Stimulated activated naive B cell treated with anti-CD40 and anti-IgM and Interleukin-4, amounts not matched to agents 10 μg/mL and 1 μg/mL and 100 μg/mL, for 72 hours (primary cell): ENCODE results near the gene RNF130.

Source experiments
- ATAC-seq, 2 donors: fragments of 150-1000 bp; cut with Tn5 transposase; replicated peaks; 2 replicates each; pipeline ENCODE4 v1.10.0; 2021; ENCODE audit warnings: moderate library complexity in 1 of 2
- DNase-seq: peaks from one replicate; pipeline ENCODE4 v3.0.0; 2021
- H3K27ac Mint-ChIP-seq: one replicate; pipeline ENCODE4 v1.8.0; 2022; ENCODE audit warnings: mild to moderate bottlenecking, mixed read lengths
- H3K27me3 Mint-ChIP-seq, 2 donors: one replicate each; pipeline ENCODE4 v1.8.0; 2022; ENCODE audit warnings: mixed read lengths in 2 of 2
- H3K36me3 Mint-ChIP-seq, 2 donors: one replicate each; pipeline ENCODE4 v1.8.0; 2022; ENCODE audit warnings: mixed read lengths in 2 of 2, mild to moderate bottlenecking in 1 of 2
- H3K4me1 Mint-ChIP-seq, 2 donors: one replicate each; pipeline ENCODE4 v1.8.0; 2022; ENCODE audit warnings: mixed read lengths in 2 of 2, mild to moderate bottlenecking in 1 of 2
- H3K4me3 Mint-ChIP-seq, 2 donors: one replicate each; pipeline ENCODE4 v1.8.0; 2022; ENCODE audit warnings: mild to moderate bottlenecking in 2 of 2, mixed read lengths in 2 of 2, moderate library complexity in 1 of 2
- H3K9me3 Mint-ChIP-seq, 2 donors: one replicate each; pipeline ENCODE4 v1.8.0; 2022; ENCODE audit warnings: mixed read lengths in 2 of 2, mild to moderate bottlenecking in 1 of 2

The RNF130 gene

GRCh38 chr5:180084638-180085561 is 13.3 kb upstream of the RNF130 start:
- peaks cover 16 to 19% of the 10 kb centered on the region in 2 donors for H3K27me3 Mint-ChIP-seq
- H3K4me3 Mint-ChIP-seq = no peak overlapping the region
- ATAC-seq (peak in 1 of 2 donors; percentile 46), DNase-seq (no peak)
- H3K9me3 Mint-ChIP-seq = no peaks in the 10 kb centered on the region
- H3K27ac Mint-ChIP-seq = no peak overlapping the region
- H3K4me1 Mint-ChIP-seq = peaks cover 0 to 2% of the 10 kb centered on the region in 2 donors
- H3K36me3 Mint-ChIP-seq = no peaks in the 10 kb centered on the region

GRCh38 chr5:180083529-180084060 is 12.0 kb upstream of the RNF130 start:
- H3K27ac Mint-ChIP-seq = no peak overlapping the region
- no peaks in the 10 kb centered on the region for H3K9me3 Mint-ChIP-seq
- peaks cover 0 to 2% of the 10 kb centered on the region in 2 donors for H3K4me1 Mint-ChIP-seq
- ATAC-seq (no peak), DNase-seq (no peak)
- H3K27me3 Mint-ChIP-seq = peaks cover 26 to 30% of the 10 kb centered on the region in 2 donors
- no peak overlapping the region for H3K4me3 Mint-ChIP-seq
- no peaks in the 10 kb centered on the region for H3K36me3 Mint-ChIP-seq

- Mint-ChIP-seq H3K27ac (no peak overlapping the region), H3K4me3 (no peak overlapping the region), H3K9me3 (no peaks in the 10 kb centered on the region), H3K27me3 (peaks cover 30 to 34% of the 10 kb centered on the region in 2 donors), H3K36me3 (no peaks in the 10 kb centered on the region), H3K4me1 (peaks cover 0 to 2% of the 10 kb centered on the region in 2 donors)
- DNase-seq (no peak), ATAC-seq (no peak)
These were observed 11.3 kb upstream of the RNF130 start for GRCh38 chr5:180082633-180083420.

DNA sequence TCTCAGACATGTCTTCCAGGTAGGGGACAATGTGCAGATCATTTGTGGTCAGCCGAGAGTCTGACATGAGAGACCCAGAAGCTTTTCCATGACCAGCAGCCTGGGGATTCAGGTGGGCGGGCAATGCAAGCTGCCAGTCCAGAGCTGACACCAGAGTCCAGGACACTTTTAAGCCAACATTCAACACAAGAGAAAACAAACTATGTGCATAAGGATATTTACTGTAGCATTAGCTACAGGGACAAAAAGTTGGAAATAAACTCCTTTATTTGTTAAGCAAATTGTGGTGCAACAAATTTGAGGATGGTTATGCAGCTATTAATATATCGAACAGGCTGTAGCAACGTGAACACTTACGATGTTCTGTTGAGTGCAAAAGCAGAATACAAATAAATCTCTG is 9.9 kb upstream of the RNF130 start:
- peaks cover 0 to 2% of the 10 kb centered on the region in 2 donors for H3K4me1 Mint-ChIP-seq
- peaks cover 34 to 41% of the 10 kb centered on the region in 2 donors for H3K27me3 Mint-ChIP-seq
- no peak overlapping the region for H3K4me3 Mint-ChIP-seq
- no peak for DNase-seq
- H3K36me3 Mint-ChIP-seq = no peaks in the 10 kb centered on the region
- no peak for ATAC-seq
- H3K27ac Mint-ChIP-seq = no peak overlapping the region
- no peaks in the 10 kb centered on the region for H3K9me3 Mint-ChIP-seq

DNA sequence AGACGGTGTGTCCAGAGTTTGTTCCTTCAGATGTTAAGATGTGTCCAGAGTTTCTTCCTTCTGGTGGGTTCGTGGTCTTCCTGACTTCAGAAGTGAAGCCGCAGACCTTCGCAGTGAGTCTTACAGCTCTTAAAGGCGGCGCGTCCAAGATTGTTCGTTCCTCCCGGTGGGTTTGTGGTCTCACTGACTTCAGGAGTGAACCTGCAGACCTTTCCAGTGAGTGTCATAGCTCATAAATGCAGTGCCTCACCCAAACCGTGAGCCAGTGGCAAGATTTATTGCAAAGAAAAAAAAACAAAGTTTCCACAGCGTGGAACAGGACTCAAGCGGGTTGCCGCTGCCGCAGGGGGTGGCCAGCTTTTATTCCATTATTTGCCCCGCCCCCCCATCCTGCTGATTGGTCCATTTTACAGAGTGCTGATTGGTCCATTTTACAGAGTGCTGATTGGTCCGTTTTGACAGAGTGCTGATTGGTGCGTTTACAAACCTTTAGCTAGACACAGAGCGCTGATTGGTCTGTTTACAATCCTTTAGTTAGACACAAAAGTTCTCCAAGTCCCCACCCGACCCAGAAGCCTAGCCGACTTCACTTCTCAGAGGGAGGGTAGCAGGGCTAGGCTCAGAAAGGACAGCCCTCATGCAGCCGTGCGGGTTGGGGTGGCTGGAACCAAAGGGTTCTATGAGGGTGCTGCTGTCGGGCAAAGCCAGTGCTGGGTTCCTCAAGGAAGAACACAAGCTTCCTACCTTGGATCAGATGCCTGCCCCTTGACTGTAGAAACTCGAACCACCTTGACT is 9.1 kb upstream of the RNF130 start:
- no peaks in the 10 kb centered on the region for H3K4me1 Mint-ChIP-seq
- no peaks in the 10 kb centered on the region for H3K36me3 Mint-ChIP-seq
- no peak for DNase-seq
- ATAC-seq = peak in 1 of 2 donors; percentile 27
- H3K27me3 Mint-ChIP-seq = peaks cover 36 to 47% of the 10 kb centered on the region in 2 donors
- no peaks in the 10 kb centered on the region for H3K9me3 Mint-ChIP-seq
- H3K4me3 Mint-ChIP-seq = peak overlapping the region in 1 of 2 donors; percentile 21
- H3K27ac Mint-ChIP-seq = no peak overlapping the region

DNA sequence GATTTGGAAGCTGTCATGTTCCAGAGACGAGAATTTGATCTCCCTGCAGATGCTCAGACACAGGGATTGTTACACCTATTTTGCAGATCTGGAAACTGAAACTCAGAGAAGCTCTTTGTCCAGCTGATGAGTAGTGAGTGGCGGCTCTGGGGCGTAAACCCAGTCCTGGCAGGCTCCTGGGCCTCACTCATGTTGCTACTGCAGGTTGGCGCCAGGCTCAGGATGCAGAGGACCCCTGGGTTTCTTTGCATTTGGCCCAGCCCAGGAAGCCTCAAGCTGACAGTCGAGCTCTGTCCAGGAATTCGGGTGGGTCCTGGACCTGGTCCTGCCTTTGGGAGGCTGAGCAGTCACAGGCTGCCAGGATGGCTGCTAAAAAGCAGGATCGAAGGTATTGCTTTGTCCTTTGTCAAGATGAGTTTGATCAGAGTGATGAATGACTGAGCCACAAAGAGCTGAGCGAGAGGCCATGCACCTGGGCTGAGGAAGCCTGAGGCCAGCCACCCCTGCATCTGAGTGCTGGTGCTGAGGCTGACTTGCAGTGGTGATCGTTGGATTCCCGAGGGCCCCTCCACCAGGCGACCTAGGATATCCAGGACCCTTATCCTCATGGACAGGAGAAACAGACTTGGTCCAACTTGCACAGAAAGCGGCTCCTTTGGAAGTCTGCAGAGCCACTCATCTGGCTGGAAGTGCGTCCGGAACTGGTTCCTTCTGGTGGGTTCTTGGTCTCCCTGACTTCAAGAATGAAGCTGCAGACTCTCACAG is 8.3 kb upstream of the RNF130 start:
- DNase-seq = no peak
- Mint-ChIP-seq H3K27ac (no peak overlapping the region), H3K36me3 (no peaks in the 10 kb centered on the region), H3K9me3 (no peaks in the 10 kb centered on the region), H3K27me3 (peaks cover 36 to 51% of the 10 kb centered on the region in 2 donors), H3K4me3 (peak overlapping the region in 1 of 2 donors; percentile 21), H3K4me1 (no peaks in the 10 kb centered on the region)
- no peak for ATAC-seq

DNA sequence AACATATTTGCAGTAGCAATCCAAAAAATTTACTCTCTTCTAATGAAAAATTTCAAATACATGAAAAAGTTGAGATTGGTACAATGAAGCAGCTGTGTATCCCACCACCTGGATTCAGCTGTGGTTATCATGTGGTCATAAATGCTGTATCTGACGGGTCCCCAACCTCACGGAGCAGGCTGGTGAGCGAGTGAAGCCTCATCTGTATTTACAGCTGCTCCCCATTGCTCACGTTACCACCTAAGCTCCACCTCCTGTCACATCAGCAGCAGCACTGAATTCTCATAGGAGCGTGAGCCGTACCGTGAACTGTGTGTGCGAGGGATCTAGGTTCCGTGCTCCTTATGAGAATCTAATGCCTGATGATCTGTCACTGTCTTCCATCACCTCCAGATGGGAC is 6.8 kb upstream of the RNF130 start:
- DNase-seq = no peak
- Mint-ChIP-seq H3K4me3 (no peak overlapping the region), H3K36me3 (peaks cover 0 to 3% of the 10 kb centered on the region in 2 donors), H3K4me1 (no peaks in the 10 kb centered on the region), H3K9me3 (peaks cover 0 to 2% of the 10 kb centered on the region in 2 donors), H3K27ac (no peak overlapping the region), H3K27me3 (peaks cover 27 to 51% of the 10 kb centered on the region in 2 donors)
- no peak for ATAC-seq

GRCh38 chr5:180077594-180078284 is 6.2 kb upstream of the RNF130 start:
- H3K9me3 Mint-ChIP-seq = peaks cover 0 to 3% of the 10 kb centered on the region in 2 donors
- DNase-seq = no peak
- ATAC-seq = no peak
- no peak overlapping the region for H3K27ac Mint-ChIP-seq
- peaks cover 27 to 50% of the 10 kb centered on the region in 2 donors for H3K27me3 Mint-ChIP-seq
- peaks cover 0 to 3% of the 10 kb centered on the region in 2 donors for H3K36me3 Mint-ChIP-seq
- no peak overlapping the region for H3K4me3 Mint-ChIP-seq
- no peaks in the 10 kb centered on the region for H3K4me1 Mint-ChIP-seq

GRCh38 chr5:180075703-180076102 is 4.1 kb upstream of the RNF130 start:
- Mint-ChIP-seq H3K9me3 (peaks cover 5% of the 10 kb centered on the region in 2 donors), H3K27ac (no peak overlapping the region), H3K4me1 (peaks cover 7 to 11% of the 10 kb centered on the region in 2 donors), H3K27me3 (peaks cover 24 to 41% of the 10 kb centered on the region in 2 donors), H3K4me3 (no peak overlapping the region), H3K36me3 (peaks cover 2 to 6% of the 10 kb centered on the region in 2 donors)
- ATAC-seq (no peak), DNase-seq (no peak)

GRCh38 chr5:180074462-180074861 is 2.9 kb upstream of the RNF130 start:
- H3K27ac Mint-ChIP-seq = no peak overlapping the region
- peaks cover 17 to 23% of the 10 kb centered on the region in 2 donors for H3K4me1 Mint-ChIP-seq
- no peak overlapping the region for H3K4me3 Mint-ChIP-seq
- H3K9me3 Mint-ChIP-seq = peaks cover 5% of the 10 kb centered on the region in 2 donors
- H3K36me3 Mint-ChIP-seq = peaks cover 2 to 6% of the 10 kb centered on the region in 2 donors
- H3K27me3 Mint-ChIP-seq = peaks cover 13 to 33% of the 10 kb centered on the region in 2 donors
- ATAC-seq (no peak), DNase-seq (no peak)

GRCh38 chr5:180072556-180072955 is 997 bp upstream of the RNF130 start:
- DNase-seq (no peak), ATAC-seq (no peak)
- Mint-ChIP-seq H3K9me3 (peaks cover 5% of the 10 kb centered on the region in 2 donors), H3K27ac (peak overlapping the region; percentile 87), H3K36me3 (peaks cover 2 to 6% of the 10 kb centered on the region in 2 donors), H3K27me3 (peaks cover 6 to 16% of the 10 kb centered on the region in 2 donors), H3K4me3 (peak overlapping the region; percentile 43 to 79), H3K4me1 (peaks cover 20 to 31% of the 10 kb centered on the region in 2 donors)

GRCh38 chr5:180072256-180072548 is 643 bp upstream of the RNF130 start:
- peak overlapping the region; percentile 87 for H3K27ac Mint-ChIP-seq
- H3K36me3 Mint-ChIP-seq = peaks cover 2 to 6% of the 10 kb centered on the region in 2 donors
- peaks cover 5% of the 10 kb centered on the region in 2 donors for H3K9me3 Mint-ChIP-seq
- peaks cover 21 to 31% of the 10 kb centered on the region in 2 donors for H3K4me1 Mint-ChIP-seq
- DNase-seq (no peak), ATAC-seq (no peak)
- peak overlapping the region; percentile 79 to 93 for H3K4me3 Mint-ChIP-seq
- peaks cover 6 to 16% of the 10 kb centered on the region in 2 donors for H3K27me3 Mint-ChIP-seq
